Activated B cell treated with CpG ODN at 0.5 μM for 24 hours (primary cell): ENCODE measurements around the gene RGS1. TPM values are rescaled to one million over a fixed set of nuclear protein-coding genes. Genes with fewer than 3 reads are reported as not detected.

ENCODE experiments used
- ATAC-seq: fragments of 200-7000 bp; cut with Tn5 transposase; one replicate; pipeline ENCODE4 v1.10.0; 2021; ENCODE audit warnings: low read depth, mild to moderate bottlenecking, moderate library complexity
- CTCF ChIA-PET: fragments of 350-600 bp; sonication (Branson Sonifier 250); formaldehyde crosslinking; loops from one replicate; lab custom pipeline; 2021; ENCODE audit warnings: antibody characterized with exemption; lab: Charles Lee
- POLR2A ChIA-PET: fragments of 350-600 bp; sonication (Branson Sonifier 250); formaldehyde crosslinking; loops from one replicate; lab custom pipeline; 2021; ENCODE audit warnings: antibody characterized with exemption; lab: Charles Lee
- DNase-seq: peaks from one replicate; pipeline ENCODE4 v3.0.0; 2022
- H3K27ac Mint-ChIP-seq: one replicate; pipeline ENCODE4 v1.8.0; 2020; ENCODE audit warnings: mixed read lengths
- H3K27me3 Mint-ChIP-seq: one replicate; pipeline ENCODE4 v1.8.0; 2021; ENCODE audit warnings: mixed read lengths
- H3K36me3 Mint-ChIP-seq: one replicate; pipeline ENCODE4 v1.8.0; 2021; ENCODE audit warnings: low read depth, mixed read lengths
- H3K4me1 Mint-ChIP-seq: one replicate; pipeline ENCODE4 v1.8.0; 2021; ENCODE audit warnings: mixed read lengths
- H3K4me3 Mint-ChIP-seq: one replicate; pipeline ENCODE4 v1.8.0; 2020; ENCODE audit warnings: mild to moderate bottlenecking, mixed read lengths
- H3K9me3 Mint-ChIP-seq: one replicate; pipeline ENCODE4 v1.8.0; 2020; ENCODE audit warnings: mixed read lengths
- CTCF ChIP-seq: fragments of 200-600 bp; IDR thresholded peaks from one replicate; pipeline ENCODE4 v1.8.0; 2022; ENCODE audit warnings: antibody characterized with exemption, mild to moderate bottlenecking
- intact Hi-C: fragments of 100-400 bp; cut with micrococcal nuclease; formaldehyde crosslinking; loops from one replicate; pipeline ENCODE4 v1.15.1; 2024
- total RNA-seq: library from RNA; stranded (reverse); gene quantifications from 2 replicates; pipeline ENCODE4 v1.2.3, GENCODE V29; 2022

The RGS1 gene
- total RNA-seq, 1 donor from 2014 or later: 56.8 TPM

DNA sequence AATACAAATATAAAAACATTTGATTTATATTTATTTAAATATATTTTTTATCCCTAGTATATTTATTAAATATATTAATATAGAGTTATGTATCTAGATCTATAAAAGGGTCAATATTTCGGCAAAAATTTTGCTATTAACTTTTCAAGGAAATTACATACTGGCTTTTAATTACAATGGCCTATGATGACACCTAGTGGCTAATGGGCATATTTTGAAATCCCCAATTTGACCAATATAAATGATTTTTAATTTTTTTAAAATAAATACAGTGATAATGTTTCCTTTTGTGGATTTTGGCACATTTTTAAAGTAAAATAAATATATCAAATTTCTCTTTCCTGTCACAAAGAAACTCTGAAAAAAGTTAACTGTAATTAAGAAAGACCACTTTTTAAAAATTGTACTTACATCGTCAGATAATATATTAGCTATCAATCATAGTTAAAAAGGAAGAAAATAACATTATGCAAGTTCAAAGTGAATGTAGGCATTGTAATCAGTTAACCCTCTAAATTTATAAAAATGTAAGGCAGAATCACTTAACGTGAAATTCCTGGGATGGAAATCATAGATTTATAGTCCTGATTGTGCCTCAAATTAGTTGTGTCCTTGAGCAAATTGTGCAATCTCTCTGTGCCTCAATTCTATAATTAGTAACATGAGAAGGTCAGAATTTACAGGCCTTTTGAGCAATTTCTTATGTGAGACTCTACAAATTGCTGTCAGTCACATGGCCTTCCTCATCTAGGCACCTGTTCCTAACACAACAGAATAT is 34.7 kb downstream of the RGS1 start:
- Mint-ChIP-seq H3K4me3 (no peak overlapping the region), H3K27me3 (peaks cover 7% of the 10 kb centered on the region), H3K9me3 (no peaks in the 10 kb centered on the region), H3K36me3 (no peaks in the 10 kb centered on the region), H3K27ac (no peak overlapping the region), H3K4me1 (peaks cover 27% of the 10 kb centered on the region)
- no peak for DNase-seq
- ATAC-seq: no peak
- ChIA-PET CTCF (interaction anchor here (0.7 to 4.3 kb wide), 9 partner anchors 9 to 409 kb away, joined by 3 to 106 read pairs (median 4); no protein-coding TSS in a partner anchor), POLR2A (interaction anchor here (3.0 kb wide), 1 partner anchor 30 kb away, joined by 22 read pairs; no protein-coding TSS in a partner anchor)
- TF ChIP-seq CTCF: peak; percentile 89
- intact Hi-C loops: no loop called here

- POLR2A ChIA-PET: no interaction called here
- CTCF ChIA-PET: no interaction called here
Measured at GRCh38 chr1:192615055-192615454, 39.5 kb downstream of the RGS1 start.

GRCh38 chr1:192620071-192620635 is 44.6 kb downstream of the RGS1 start:
- H3K9me3 Mint-ChIP-seq: peaks cover 2% of the 10 kb centered on the region
- no peak overlapping the region for H3K27ac Mint-ChIP-seq
- ChIA-PET POLR2A (interaction anchor here (0.6 kb wide), 1 partner anchor 94 kb away, joined by 14 read pairs; no protein-coding TSS in a partner anchor), CTCF (no interaction called here)
- no peak for ATAC-seq
- H3K36me3 Mint-ChIP-seq: no peaks in the 10 kb centered on the region
- H3K27me3 Mint-ChIP-seq: peaks cover 55% of the 10 kb centered on the region
- H3K4me3 Mint-ChIP-seq: no peak overlapping the region
- no peak for TF ChIP-seq CTCF
- H3K4me1 Mint-ChIP-seq: no peaks in the 10 kb centered on the region
- intact Hi-C loops: loop anchor here (1.0 to 10.0 kb wide), 2 partner anchors 8 to 325 kb away; no protein-coding TSS in a partner anchor
- no peak for DNase-seq

More at GRCh38 chr1:192615055-192615454, 39.5 kb downstream of the RGS1 start:
- ATAC-seq (no peak), DNase-seq (no peak)
- H3K4me1 Mint-ChIP-seq: no peaks in the 10 kb centered on the region
- H3K9me3 Mint-ChIP-seq: no peaks in the 10 kb centered on the region
- peaks cover 21% of the 10 kb centered on the region for H3K27me3 Mint-ChIP-seq
- TF ChIP-seq CTCF: no peak
- no peak overlapping the region for H3K4me3 Mint-ChIP-seq
- intact Hi-C loops: no loop called here
- H3K27ac Mint-ChIP-seq: no peak overlapping the region
- H3K36me3 Mint-ChIP-seq: no peaks in the 10 kb centered on the region

DNA sequence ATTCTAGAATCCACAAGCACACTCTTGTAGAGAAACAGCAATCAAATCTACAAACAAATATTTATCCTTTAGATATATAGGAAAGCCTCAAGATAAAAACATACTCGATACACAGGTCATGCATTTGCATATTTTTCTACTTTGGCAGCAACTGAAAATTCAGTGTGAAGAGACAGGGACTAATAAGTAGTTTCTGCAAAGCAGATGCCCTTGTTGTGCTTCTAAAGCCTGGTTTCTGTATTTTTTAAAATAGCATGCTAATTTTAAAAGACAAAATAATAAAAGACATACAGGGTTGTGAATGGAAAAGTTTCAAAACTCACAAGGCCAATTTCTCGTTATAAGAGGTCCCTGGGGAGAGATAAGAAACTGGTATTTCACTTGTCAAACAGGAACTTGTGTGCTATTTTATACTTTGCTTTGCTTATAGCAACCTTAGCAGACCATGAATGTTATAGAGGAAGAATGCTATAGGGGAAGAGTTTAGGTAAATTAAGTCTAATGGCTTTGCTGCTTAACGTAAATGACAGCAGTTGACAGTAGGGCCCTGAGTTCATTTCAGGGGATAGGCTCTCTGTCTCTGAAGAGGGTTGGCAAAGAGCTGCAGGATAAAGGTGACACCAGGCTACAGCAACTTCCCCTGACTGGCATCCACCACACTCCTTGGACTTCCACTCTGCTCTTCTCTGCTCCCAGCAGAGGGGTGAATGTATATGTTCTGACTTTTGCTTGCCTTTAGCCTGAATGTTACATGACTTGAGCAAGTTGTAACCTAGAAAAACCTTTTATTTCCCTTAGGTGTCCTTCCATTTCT is 51.0 kb downstream of the RGS1 start:
- ATAC-seq: peak; percentile 90
- no peak for DNase-seq
- intact Hi-C loops: loop anchor here (1.0 to 10.0 kb wide), 4 partner anchors 17 to 1663 kb away; partner anchors contain the start of gene RGS2
- TF ChIP-seq CTCF: no peak
- peaks cover 19% of the 10 kb centered on the region for H3K4me1 Mint-ChIP-seq
- peaks cover 65% of the 10 kb centered on the region for H3K27me3 Mint-ChIP-seq
- peaks cover 2% of the 10 kb centered on the region for H3K9me3 Mint-ChIP-seq
- POLR2A ChIA-PET: no interaction called here
- CTCF ChIA-PET: interaction anchor here (1.2 kb wide), 1 partner anchor 149 kb away, joined by 4 read pairs; no protein-coding TSS in a partner anchor
- no peak overlapping the region for H3K27ac Mint-ChIP-seq
- no peaks in the 10 kb centered on the region for H3K36me3 Mint-ChIP-seq
- peak overlapping the region; percentile 44 for H3K4me3 Mint-ChIP-seq
